ENCODE measurements around the gene ARSK.

DNA sequence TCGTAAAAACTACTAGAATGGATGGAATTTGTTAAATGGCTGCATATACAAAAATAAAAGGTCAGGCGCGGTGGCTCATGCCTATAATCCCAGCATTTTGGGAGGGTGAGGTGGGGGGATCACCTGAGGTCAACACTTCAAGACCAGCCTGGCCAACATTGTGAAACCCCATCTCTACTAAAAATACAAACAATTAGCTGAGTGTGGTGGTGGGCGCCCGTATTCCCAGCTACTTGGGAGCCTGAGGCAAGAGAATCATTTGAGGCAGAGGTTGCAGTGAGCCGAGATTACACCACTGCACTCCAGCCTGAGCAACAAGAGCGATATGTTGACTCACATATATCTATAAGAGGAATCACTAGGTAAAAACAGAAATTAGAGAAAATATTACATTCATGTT, 55.6 kb downstream of the ARSK start:
- TF ChIP-seq POLR2A (IDR thresholded peaks at IDR 0.05) (no peak), EP300 (IDR thresholded peaks at IDR 0.05) (no peak), POLR2AphosphoS5 (IDR thresholded peaks at IDR 0.05) (no peak)
- TF ChIP-seq, protein P1, sequence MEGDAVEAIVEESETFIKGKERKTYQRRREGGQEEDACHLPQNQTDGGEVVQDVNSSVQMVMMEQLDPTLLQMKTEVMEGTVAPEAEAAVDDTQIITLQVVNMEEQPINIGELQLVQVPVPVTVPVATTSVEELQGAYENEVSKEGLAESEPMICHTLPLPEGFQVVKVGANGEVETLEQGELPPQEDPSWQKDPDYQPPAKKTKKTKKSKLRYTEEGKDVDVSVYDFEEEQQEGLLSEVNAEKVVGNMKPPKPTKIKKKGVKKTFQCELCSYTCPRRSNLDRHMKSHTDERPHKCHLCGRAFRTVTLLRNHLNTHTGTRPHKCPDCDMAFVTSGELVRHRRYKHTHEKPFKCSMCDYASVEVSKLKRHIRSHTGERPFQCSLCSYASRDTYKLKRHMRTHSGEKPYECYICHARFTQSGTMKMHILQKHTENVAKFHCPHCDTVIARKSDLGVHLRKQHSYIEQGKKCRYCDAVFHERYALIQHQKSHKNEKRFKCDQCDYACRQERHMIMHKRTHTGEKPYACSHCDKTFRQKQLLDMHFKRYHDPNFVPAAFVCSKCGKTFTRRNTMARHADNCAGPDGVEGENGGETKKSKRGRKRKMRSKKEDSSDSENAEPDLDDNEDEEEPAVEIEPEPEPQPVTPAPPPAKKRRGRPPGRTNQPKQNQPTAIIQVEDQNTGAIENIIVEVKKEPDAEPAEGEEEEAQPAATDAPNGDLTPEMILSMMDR (IDR thresholded peaks at IDR 0.05): no peak

All from upper lobe of left lung (tissue), 4 donors.